H9 (cell line): ENCODE data around the gene MMS19. TPM values are rescaled to one million over a fixed set of nuclear protein-coding genes. Genes with fewer than 3 reads are reported as not detected.

ENCODE experiments used
- DNase-seq: peaks from one replicate; pipeline ENCODE4 v3.0.0-alpha.2; 2017
- H2AFZ ChIP-seq: one replicate; pipeline ENCODE4 v1.6.1; 2013; ENCODE audit warnings: mild to moderate bottlenecking, low read length, control low read depth, moderate library complexity
- H2AK5ac ChIP-seq: 2 replicates; pipeline ENCODE4 v1.6.1; 2013; ENCODE audit warnings: low read length, control low read depth, mixed read lengths; ENCODE audit not compliant: insufficient read length
- H2BK120ac ChIP-seq: one replicate; pipeline ENCODE4 v1.6.1; 2013; ENCODE audit warnings: low read depth, mild to moderate bottlenecking, low read length, control low read depth, inconsistent platforms; ENCODE audit not compliant: poor library complexity, severe bottlenecking
- H2BK12ac ChIP-seq: 2 replicates; pipeline ENCODE4 v1.6.1; 2013; ENCODE audit warnings: low read length, control low read depth, mixed read lengths, low read depth; ENCODE audit not compliant: insufficient read length
- H2BK15ac ChIP-seq: 2 replicates; pipeline ENCODE4 v1.6.1; 2013; ENCODE audit warnings: low read depth, low read length, control low read depth
- H2BK20ac ChIP-seq: one replicate; pipeline ENCODE4 v1.6.1; 2013; ENCODE audit warnings: low read depth, mild to moderate bottlenecking, low read length, control low read depth, inconsistent platforms; ENCODE audit not compliant: poor library complexity, severe bottlenecking
- H2BK5ac ChIP-seq: 2 replicates; pipeline ENCODE4 v1.6.1; 2013; ENCODE audit warnings: low read length, control low read depth, mixed read lengths; ENCODE audit not compliant: insufficient read length
- H3K14ac ChIP-seq: 2 replicates; pipeline ENCODE4 v1.6.1; 2013; ENCODE audit warnings: low read length, control low read depth; ENCODE audit not compliant: insufficient read depth
- H3K18ac ChIP-seq: 2 replicates; pipeline ENCODE4 v1.6.1; 2013; ENCODE audit warnings: low read depth, mild to moderate bottlenecking, mixed read lengths, low read length, control low read depth; ENCODE audit not compliant: insufficient read length
- H3K23ac ChIP-seq: 2 replicates; pipeline ENCODE4 v1.6.1; 2013; ENCODE audit warnings: low read length, control low read depth, mixed read lengths, low read depth; ENCODE audit not compliant: insufficient read length
- H3K23me2 ChIP-seq: 2 replicates; pipeline ENCODE4 v1.6.1; 2013; ENCODE audit warnings: low read depth, mild to moderate bottlenecking, mixed read lengths, low read length, control low read depth; ENCODE audit not compliant: insufficient read length, poor library complexity, severe bottlenecking
- H3K27ac ChIP-seq: 2 replicates; pipeline ENCODE4 v1.5.1; 2013; ENCODE audit warnings: low read length, control low read depth, mixed read lengths, low read depth; ENCODE audit not compliant: insufficient read length
- H3K27me3 ChIP-seq: 2 replicates; pipeline ENCODE4 v1.6.1; 2013; ENCODE audit warnings: low read length, control low read depth, inconsistent platforms; ENCODE audit not compliant: insufficient read depth
- H3K4ac ChIP-seq: 2 replicates; pipeline ENCODE4 v1.6.1; 2013; ENCODE audit warnings: low read depth, mild to moderate bottlenecking, control low read depth, inconsistent platforms, low read length, moderate library complexity
- H3K4me1 ChIP-seq: 2 replicates; pipeline ENCODE4 v1.6.1; 2013; ENCODE audit warnings: low read length, control low read depth, inconsistent platforms; ENCODE audit not compliant: insufficient read depth
- H3K4me2 ChIP-seq: 2 replicates; pipeline ENCODE4 v1.6.1; 2013; ENCODE audit warnings: low read length, control low read depth, mixed read lengths; ENCODE audit not compliant: insufficient read length, insufficient read depth
- H3K56ac ChIP-seq: 2 replicates; pipeline ENCODE4 v1.6.1; 2013; ENCODE audit warnings: low read depth, mild to moderate bottlenecking, mixed read lengths, low read length, control low read depth; ENCODE audit not compliant: insufficient read length
- H3K79me1 ChIP-seq: 2 replicates; pipeline ENCODE4 v1.6.1; 2013; ENCODE audit warnings: low read depth, mild to moderate bottlenecking, moderate library complexity, low read length, control low read depth, inconsistent platforms; ENCODE audit not compliant: insufficient read depth, poor library complexity, severe bottlenecking
- H3K79me2 ChIP-seq: 2 replicates; pipeline ENCODE4 v1.6.1; 2013; ENCODE audit warnings: low read length, control low read depth, inconsistent platforms; ENCODE audit not compliant: insufficient read depth
- H3K9ac ChIP-seq: 2 replicates; pipeline ENCODE4 v1.6.1; 2013; ENCODE audit warnings: low read length, control low read depth, mixed read lengths; ENCODE audit not compliant: insufficient read length; ENCODE audit errors: extremely low read depth
- H3K9me3 ChIP-seq: one replicate; pipeline ENCODE4 v1.6.1; 2013; ENCODE audit warnings: low read depth, low read length, inconsistent platforms; ENCODE audit not compliant: control insufficient read depth
- H3T11ph ChIP-seq: one replicate; pipeline ENCODE4 v1.6.1; 2013; ENCODE audit warnings: mild to moderate bottlenecking, low read length, control low read depth, inconsistent platforms
- H4K20me1 ChIP-seq: one replicate; pipeline ENCODE4 v1.6.1; 2013; ENCODE audit not compliant: control insufficient read depth, insufficient read length, insufficient read depth
- H4K5ac ChIP-seq: 2 replicates; pipeline ENCODE4 v1.6.1; 2013; ENCODE audit warnings: low read depth, mild to moderate bottlenecking, mixed read lengths, low read length, control low read depth; ENCODE audit not compliant: insufficient read length
- H4K8ac ChIP-seq: replicated peaks from 2 replicates; pipeline ENCODE4 v1.6.1; 2013; ENCODE audit warnings: low read length, control low read depth, mixed read lengths, low read depth; ENCODE audit not compliant: insufficient read length
- H4K91ac ChIP-seq: 2 replicates; pipeline ENCODE4 v1.6.1; 2013; ENCODE audit warnings: low read depth, mild to moderate bottlenecking, moderate library complexity, mixed read lengths, low read length, control low read depth; ENCODE audit not compliant: insufficient read length
- H3K27ac Mint-ChIP-seq, 3 experiments: 2 replicates in 2 of 3; 3 replicates in 1 of 3; pipeline ENCODE4 v1.8.0; 2020 to 2021; ENCODE audit warnings: mixed read lengths in 3 of 3, mild to moderate bottlenecking in 1 of 3, moderate library complexity in 1 of 3
- H3K27me3 Mint-ChIP-seq: 2 replicates; pipeline ENCODE4 v1.8.0; 2021; ENCODE audit warnings: low read depth, mild to moderate bottlenecking, moderate library complexity, mixed read lengths
- H3K36me3 Mint-ChIP-seq, 3 experiments: 2 replicates in 2 of 3; 3 replicates in 1 of 3; pipeline ENCODE4 v1.8.0; 2020 to 2021; ENCODE audit warnings: low read depth in 3 of 3, mixed read lengths in 3 of 3; ENCODE audit not compliant: insufficient read depth in 1 of 3
- H3K4me1 Mint-ChIP-seq, 2 experiments: 2 replicates each; pipeline ENCODE4 v1.8.0; 2020; ENCODE audit warnings: mixed read lengths in 2 of 2
- H3K4me3 Mint-ChIP-seq, 2 experiments: 2 replicates in 1 of 2; 3 replicates in 1 of 2; pipeline ENCODE4 v1.8.0; 2020 to 2021; ENCODE audit warnings: mild to moderate bottlenecking in 2 of 2, mixed read lengths in 2 of 2, moderate library complexity in 1 of 2
- H3K9me3 Mint-ChIP-seq, 2 experiments: 2 replicates in 1 of 2; 3 replicates in 1 of 2; pipeline ENCODE4 v1.8.0; 2020; ENCODE audit warnings: mild to moderate bottlenecking in 2 of 2, mixed read lengths in 2 of 2, moderate library complexity in 1 of 2
- CTCF ChIP-seq: fragments of 200-600 bp; sonication (generic); conservative IDR thresholded peaks from 3 replicates; pipeline ENCODE4 v1.8.0; 2021; ENCODE audit warnings: antibody characterized with exemption, mild to moderate bottlenecking
- WGBS: extraction: QIAGEN DNeasy Blood & Tissue Kit; methylation state at CpG from one replicate; pipeline ENCODE4 v1.1.7; 2013; ENCODE audit warnings: missing lambda C conversion rate, low lambda C conversion rate, mixed read lengths; ENCODE audit not compliant: insufficient read length; ENCODE audit errors: extremely low coverage; 5-methylcytosine and 5-hydroxymethylcytosine counted together
- total RNA-seq: library from RNA; stranded (reverse); gene quantifications from 2 replicates; pipeline ENCODE4 v1.2.1, GENCODE V29; 2021

The MMS19 gene
- total RNA-seq, 1 experiment from 2014 or later, result 102 TPM

GRCh38 chr10:97519342-97519741 lies 21.1 kb upstream of the MMS19 start:
- H3K23me2 ChIP-seq, result no peaks in the 10 kb centered on the region
- H3K36me3 Mint-ChIP-seq, result no peaks in the 10 kb centered on the region; a peak in 1 of 7 replicates
- H3K79me2 ChIP-seq, result no peaks in the 10 kb centered on the region
- H4K8ac ChIP-seq, result no peak overlapping the region
- H3K27ac Mint-ChIP-seq, result no peak overlapping the region
- no peaks in the 10 kb centered on the region for H3K27me3 ChIP-seq
- no peak overlapping the region for H2AK5ac ChIP-seq
- H3K4ac ChIP-seq, result no peak overlapping the region
- no peaks in the 10 kb centered on the region for H3K27me3 Mint-ChIP-seq
- H3K18ac ChIP-seq, result no peak overlapping the region
- H3K4me3 Mint-ChIP-seq, result no peak overlapping the region
- H2AFZ ChIP-seq, result no peak overlapping the region
- H3K9me3 Mint-ChIP-seq, result no peaks in the 10 kb centered on the region
- H3K4me1 Mint-ChIP-seq, result peaks cover 44% of the 10 kb centered on the region in 2 experiments
- H4K20me1 ChIP-seq, result no peaks in the 10 kb centered on the region
- H3K9me3 ChIP-seq, result no peaks in the 10 kb centered on the region
- no peak for DNase-seq
- no peak overlapping the region for H2BK20ac ChIP-seq
- no peak overlapping the region for H3K56ac ChIP-seq
- no peak overlapping the region for H3K23ac ChIP-seq
- no peak overlapping the region for H3K14ac ChIP-seq
- H2BK120ac ChIP-seq, result no peak overlapping the region
- H3K79me1 ChIP-seq, result no peaks in the 10 kb centered on the region
- no peak overlapping the region for H3K4me2 ChIP-seq
- H2BK12ac ChIP-seq, result no peak overlapping the region
- no CpG with 5 or more reads among the region's 2 CpGs for WGBS
- H3K27ac ChIP-seq, result no peak overlapping the region
- no peak overlapping the region for H4K91ac ChIP-seq
- H3K4me1 ChIP-seq, result peaks cover 8% of the 10 kb centered on the region; the same call in 1 of the 2 replicates
- H2BK5ac ChIP-seq, result no peak overlapping the region
- no peak for TF ChIP-seq CTCF
- H3T11ph ChIP-seq, result no peak overlapping the region
- no peak overlapping the region for H2BK15ac ChIP-seq
- no peak overlapping the region for H4K5ac ChIP-seq
- no peak overlapping the region for H3K9ac ChIP-seq
